CD4-positive, alpha-beta T cell (primary cell): Measurements from ENCODE around the gene PRAMEF15. TPM values are rescaled to one million over a fixed set of nuclear protein-coding genes. Genes with fewer than 3 reads are reported as not detected.
"Not testable (repeated sequence)": the region's sequence is repeated elsewhere in the genome, so short reads cannot be mapped to it uniquely, and the experiment has no call there.

Source experiments
- ATAC-seq: fragments of 200-7000 bp; cut with Tn5 transposase; one replicate; pipeline ENCODE4 v1.10.0; 2022; ENCODE audit warnings: mild to moderate bottlenecking; ENCODE audit not compliant: poor library complexity
- CTCF ChIA-PET: fragments of 350-600 bp; sonication (Branson Sonifier 250); formaldehyde crosslinking; loops from one replicate; lab custom pipeline; 2021; ENCODE audit warnings: antibody characterized with exemption, inconsistent platforms; lab: Charles Lee
- POLR2A ChIA-PET: fragments of 350-600 bp; sonication (Branson Sonifier 250); formaldehyde crosslinking; loops from one replicate; lab custom pipeline; 2021; ENCODE audit warnings: antibody characterized with exemption, inconsistent platforms; lab: Charles Lee
- DNase-seq, 14 experiments: peaks; one replicate each; pipeline ENCODE4 v3.0.0-alpha.2; 2013 to 2020; ENCODE audit warnings: mixed read lengths in 2 of 14
- H3K27ac ChIP-seq, 2 donors: one replicate each; pipeline versions ENCODE4 v1.5.1 to v1.7.0; 2013; ENCODE audit warnings: low read length in 2 of 2, low read depth in 1 of 2, mild to moderate bottlenecking in 1 of 2
- H3K27me3 ChIP-seq, 2 experiments: 1 replicate in 1 of 2; 2 replicates in 1 of 2; pipeline versions ENCODE4 v1.6.1 to v1.7.0; 2013; ENCODE audit warnings: low read length in 2 of 2, control low read depth in 1 of 2, mild to moderate bottlenecking in 1 of 2, moderate library complexity in 1 of 2; ENCODE audit not compliant: insufficient read depth in 2 of 2, control insufficient read depth in 1 of 2
- H3K36me3 ChIP-seq: one replicate; pipeline ENCODE4 v1.6.1; 2013; ENCODE audit warnings: low read length, control low read depth; ENCODE audit not compliant: insufficient read depth
- H3K4me1 ChIP-seq: one replicate; pipeline ENCODE4 v1.6.1; 2013; ENCODE audit warnings: low read length, control low read depth; ENCODE audit not compliant: insufficient read depth
- H3K4me3 ChIP-seq: one replicate; pipeline ENCODE4 v1.5.1; 2013; ENCODE audit warnings: mild to moderate bottlenecking, low read length, moderate library complexity
- H3K9me3 ChIP-seq, 2 experiments: 1 replicate in 1 of 2; 2 replicates in 1 of 2; pipeline versions ENCODE4 v1.6.1 to v1.7.0; 2013; ENCODE audit warnings: low read length in 2 of 2, mild to moderate bottlenecking in 2 of 2, control low read depth in 1 of 2, moderate library complexity in 1 of 2; ENCODE audit not compliant: control insufficient read depth in 1 of 2, insufficient read depth in 1 of 2
- H3K27ac Mint-ChIP-seq: one replicate; pipeline ENCODE4 v1.8.0; 2020; ENCODE audit warnings: mixed read lengths
- H3K27me3 Mint-ChIP-seq: one replicate; pipeline ENCODE4 v1.8.0; 2021; ENCODE audit warnings: mixed read lengths
- H3K36me3 Mint-ChIP-seq: one replicate; pipeline ENCODE4 v1.8.0; 2021; ENCODE audit warnings: low read depth, mixed read lengths
- H3K4me1 Mint-ChIP-seq: one replicate; pipeline ENCODE4 v1.8.0; 2021; ENCODE audit warnings: low read depth, mixed read lengths
- H3K4me3 Mint-ChIP-seq: one replicate; pipeline ENCODE4 v1.8.0; 2020; ENCODE audit warnings: mild to moderate bottlenecking, mixed read lengths
- H3K9me3 Mint-ChIP-seq: one replicate; pipeline ENCODE4 v1.8.0; 2020; ENCODE audit warnings: mixed read lengths
- intact Hi-C, 2 experiments: fragments of 100-400 bp; cut with DNase I in 1 of 2; cut with micrococcal nuclease in 1 of 2; formaldehyde crosslinking; loops; one replicate each; pipeline versions ENCODE4 v1.15.1 to v1.9.0; 2023 to 2025; cut with DNase I, micrococcal nuclease
- total RNA-seq, 174 experiments: library from RNA in 2 of 174; stranded (reverse) in 2 of 174; gene quantifications; one replicate each; pipeline ENCODE4 v1.2.3 and lab custom pipeline; 2021 to 2026

Gene PRAMEF15
- total RNA-seq, 2 experiments from 2014 or later = not detected

DNA sequence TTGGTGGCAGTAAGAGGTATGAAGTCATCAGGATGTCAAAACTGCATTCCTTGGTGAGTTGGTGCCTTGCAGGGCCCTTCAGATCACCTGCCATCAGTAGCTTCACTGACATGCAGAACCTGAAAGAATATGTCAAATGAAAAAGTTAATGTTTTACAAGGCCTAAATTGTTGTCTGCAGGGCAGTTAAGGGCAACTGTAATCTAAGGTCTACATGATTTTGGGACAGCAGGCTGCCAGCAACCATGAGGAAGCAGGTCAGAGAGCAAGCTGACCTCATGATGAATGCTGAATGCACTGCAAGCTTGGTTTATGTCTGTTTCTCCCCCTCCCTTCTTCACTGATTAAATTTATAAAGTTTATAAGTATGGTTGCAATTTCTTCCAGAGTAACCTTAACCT, 13.2 kb upstream of the PRAMEF15 start:
- H3K36me3 ChIP-seq, H3K27me3 ChIP-seq, H3K27ac Mint-ChIP-seq, H3K9me3 ChIP-seq, H3K36me3 Mint-ChIP-seq, H3K27me3 Mint-ChIP-seq, POLR2A ChIA-PET, intact Hi-C loops, DNase-seq, H3K4me1 Mint-ChIP-seq, CTCF ChIA-PET, H3K27ac ChIP-seq, H3K4me3 Mint-ChIP-seq, H3K9me3 Mint-ChIP-seq, H3K4me3 ChIP-seq, ATAC-seq, H3K4me1 ChIP-seq: not testable (repeated sequence)

DNA sequence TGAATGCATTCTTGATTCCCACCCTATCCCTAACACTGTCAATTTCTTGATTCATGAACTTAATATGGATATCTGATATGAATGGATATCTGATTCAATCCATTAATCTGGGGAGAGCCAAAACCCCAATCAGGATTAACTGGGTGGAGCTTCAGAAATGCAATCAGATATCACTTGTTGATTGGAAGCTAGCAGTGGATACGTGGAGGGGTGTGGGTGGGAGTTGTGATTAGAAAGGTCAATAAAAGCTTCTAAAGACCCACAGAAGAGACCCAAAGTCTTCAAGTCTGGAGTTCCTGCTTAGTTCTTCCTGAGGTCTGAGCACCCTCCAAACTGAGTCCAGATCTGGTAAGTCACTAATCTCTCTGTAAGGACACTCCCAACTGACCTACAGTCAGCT, 12.1 kb upstream of the PRAMEF15 start, which contains the start of gene PRAMEF33:
Gene PRAMEF33 (plus strand): TSS at position 301 of the 400 bp plus-strand sequence. CDS start 2,416 bp downstream, outside the sequence.
- CTCF ChIA-PET, H3K27ac Mint-ChIP-seq, POLR2A ChIA-PET, H3K36me3 Mint-ChIP-seq, H3K4me3 Mint-ChIP-seq, ATAC-seq, H3K9me3 Mint-ChIP-seq, H3K4me1 Mint-ChIP-seq, H3K9me3 ChIP-seq, H3K27me3 ChIP-seq, H3K4me1 ChIP-seq, H3K27ac ChIP-seq, intact Hi-C loops, H3K4me3 ChIP-seq, H3K27me3 Mint-ChIP-seq, H3K36me3 ChIP-seq, DNase-seq: not testable (repeated sequence)

DNA sequence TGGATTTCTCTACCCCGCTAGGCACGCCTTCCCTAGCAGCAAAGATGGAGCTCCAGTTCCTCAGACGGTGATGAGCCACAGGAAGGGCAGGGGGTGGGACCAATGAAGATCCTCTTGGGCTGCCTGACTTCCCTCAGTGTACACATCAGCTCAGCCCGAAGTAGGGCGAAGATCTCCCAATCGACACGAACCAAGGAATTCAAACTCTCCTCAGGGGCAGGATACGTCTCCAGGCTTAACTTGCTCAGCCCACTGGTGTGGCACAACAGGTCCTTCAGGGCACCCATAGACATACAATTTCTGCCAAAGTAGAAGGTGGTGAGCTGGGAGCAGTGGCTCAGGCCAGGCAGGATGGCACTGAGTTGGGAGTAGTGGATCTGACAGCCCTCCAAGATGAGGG, 27.1 kb downstream of the PRAMEF15 start:
- intact Hi-C loops, H3K4me1 Mint-ChIP-seq, CTCF ChIA-PET: not testable (repeated sequence)

DNA sequence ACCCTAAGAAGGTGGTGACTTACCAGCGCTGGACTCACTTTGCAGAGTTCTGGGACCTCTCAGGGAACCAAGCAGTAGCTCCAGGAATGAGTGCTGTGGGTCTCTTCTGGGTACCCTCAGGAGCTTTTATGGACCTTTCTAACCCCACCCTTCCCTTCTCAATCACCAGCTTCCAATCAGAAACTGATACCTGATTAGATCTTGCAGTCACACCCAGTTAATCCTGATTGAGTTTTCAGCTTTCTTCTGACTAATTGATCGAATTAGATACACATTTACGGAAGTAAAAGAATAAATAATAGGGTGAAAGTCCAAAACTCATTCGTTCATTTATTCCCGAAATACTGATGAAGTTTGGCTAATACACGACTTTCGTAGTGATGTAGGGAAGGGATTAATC, 31.7 kb downstream of the PRAMEF15 start, which contains the start of gene PRAMEF14:
Gene PRAMEF14 (minus strand): TSS at position 101 of the 400 bp plus-strand sequence. CDS start 1,820 bp downstream, outside the sequence.
- H3K9me3 Mint-ChIP-seq, H3K4me1 Mint-ChIP-seq, DNase-seq, H3K27ac Mint-ChIP-seq, H3K36me3 ChIP-seq, H3K9me3 ChIP-seq, intact Hi-C loops, H3K27ac ChIP-seq, H3K27me3 Mint-ChIP-seq, H3K4me3 Mint-ChIP-seq, CTCF ChIA-PET, ATAC-seq, H3K36me3 Mint-ChIP-seq, POLR2A ChIA-PET, H3K4me3 ChIP-seq, H3K27me3 ChIP-seq, H3K4me1 ChIP-seq: not testable (repeated sequence)

More for the DNA sequence above, 27.1 kb downstream of the PRAMEF15 start:
- H3K4me3 ChIP-seq, H3K4me1 ChIP-seq, H3K27me3 Mint-ChIP-seq, H3K27ac Mint-ChIP-seq, H3K36me3 ChIP-seq, H3K9me3 ChIP-seq, H3K36me3 Mint-ChIP-seq, DNase-seq, H3K27me3 ChIP-seq, ATAC-seq, POLR2A ChIA-PET, H3K9me3 Mint-ChIP-seq, H3K4me3 Mint-ChIP-seq, H3K27ac ChIP-seq: not testable (repeated sequence)

DNA sequence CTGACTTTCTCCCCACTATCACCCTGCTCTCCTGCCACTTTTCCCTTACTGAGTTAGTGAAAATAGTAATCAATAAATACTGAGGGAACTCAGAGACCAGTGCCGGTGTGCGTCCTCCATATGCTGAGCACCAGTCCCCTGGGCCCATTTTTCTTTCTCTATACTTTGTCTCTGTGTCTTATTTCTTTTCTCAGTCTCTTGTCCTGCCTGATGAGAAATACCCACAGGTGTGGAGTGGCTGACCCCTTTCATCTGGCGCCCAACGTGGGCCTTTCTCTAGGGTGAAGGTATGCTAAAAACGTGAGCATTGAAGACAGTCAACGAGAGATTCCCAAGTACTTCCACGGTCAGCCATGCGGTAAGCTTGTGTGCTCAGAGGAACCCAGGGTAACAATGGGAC, 38.1 kb downstream of the PRAMEF15 start:
- H3K4me3 Mint-ChIP-seq, H3K27ac ChIP-seq, CTCF ChIA-PET, H3K4me1 ChIP-seq, ATAC-seq, H3K27me3 ChIP-seq, H3K9me3 Mint-ChIP-seq, H3K36me3 Mint-ChIP-seq, POLR2A ChIA-PET, H3K4me1 Mint-ChIP-seq, intact Hi-C loops, H3K36me3 ChIP-seq, H3K27me3 Mint-ChIP-seq, H3K4me3 ChIP-seq, H3K9me3 ChIP-seq, DNase-seq, H3K27ac Mint-ChIP-seq: not testable (repeated sequence)

DNA sequence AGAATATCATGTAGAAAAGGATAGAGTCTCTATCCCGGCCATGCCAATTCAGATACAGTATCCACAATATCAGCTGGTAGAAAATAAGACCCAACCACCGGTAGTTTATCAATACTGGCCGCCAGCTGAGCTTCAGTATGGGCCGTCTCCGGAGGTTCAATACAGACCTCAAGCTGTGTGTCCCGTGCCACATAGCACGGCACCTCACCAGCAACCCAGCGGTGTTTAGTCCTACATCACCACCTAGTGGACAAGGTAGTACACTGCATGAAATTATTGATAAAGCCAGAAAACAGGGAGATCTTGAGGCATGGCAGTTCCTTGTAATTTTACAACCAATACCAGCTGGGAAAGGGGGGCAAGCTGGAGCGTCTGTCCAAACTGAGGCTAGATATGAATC, 39.1 kb downstream of the PRAMEF15 start:
- H3K36me3 Mint-ChIP-seq, POLR2A ChIA-PET, H3K4me3 Mint-ChIP-seq, H3K9me3 Mint-ChIP-seq, intact Hi-C loops, CTCF ChIA-PET, ATAC-seq, H3K36me3 ChIP-seq, H3K4me1 ChIP-seq, H3K4me3 ChIP-seq, H3K9me3 ChIP-seq, H3K27ac ChIP-seq, H3K27me3 ChIP-seq, H3K4me1 Mint-ChIP-seq, H3K27me3 Mint-ChIP-seq, DNase-seq, H3K27ac Mint-ChIP-seq: not testable (repeated sequence)
